ENCODE results near the gene UBE2D1.

UBE2D1 gene

GRCh38 chr10:58352956-58353610 lies 18.3 kb downstream of the UBE2D1 start:
- H3K4me3 ChIP-seq (ENCODE audit: low read depth, low read length): no peak overlapping the region
- CTCF ChIA-PET: interaction anchor here (0.7 to 1.6 kb wide), 4 partner anchors 31 to 178 kb away, joined by 3 read pairs; no protein-coding TSS in a partner anchor
- no peak for DNase-seq (ENCODE audit: low read depth, low spot score)
- TF ChIP-seq CTCF (IDR thresholded peaks at IDR 0.05; ENCODE audit: insufficient read depth, low read length, missing control alignments): no peak
- POLR2A ChIA-PET: no interaction called here

- no peak for TF ChIP-seq CTCF (IDR thresholded peaks at IDR 0.05; ENCODE audit: insufficient read depth, low read length, missing control alignments)
- no peak overlapping the region for H3K4me3 ChIP-seq (ENCODE audit: low read depth, low read length)
- ChIA-PET CTCF (no interaction called here), POLR2A (no interaction called here)
- no peak for DNase-seq (ENCODE audit: low read depth, low spot score)
Measured at GRCh38 chr10:58356756-58357155, 21.9 kb downstream of the UBE2D1 start.

GRCh38 chr10:58358314-58358933 lies 23.6 kb downstream of the UBE2D1 start:
- ChIA-PET POLR2A (no interaction called here), CTCF (interaction anchor here (0.6 kb wide), 1 partner anchor 250 kb away, joined by 6 read pairs; no protein-coding TSS in a partner anchor)
- TF ChIP-seq CTCF (IDR thresholded peaks at IDR 0.05; ENCODE audit: insufficient read depth, low read length, missing control alignments): no peak
- DNase-seq (ENCODE audit: low read depth, low spot score): no peak
- no peak overlapping the region for H3K4me3 ChIP-seq (ENCODE audit: low read depth, low read length)

GRCh38 chr10:58358947-58359346 lies 24.1 kb downstream of the UBE2D1 start:
- ChIA-PET CTCF (no interaction called here), POLR2A (no interaction called here)
- no peak for DNase-seq (ENCODE audit: low read depth, low spot score)
- TF ChIP-seq CTCF (IDR thresholded peaks at IDR 0.05; ENCODE audit: insufficient read depth, low read length, missing control alignments): no peak
- no peak overlapping the region for H3K4me3 ChIP-seq (ENCODE audit: low read depth, low read length)

GRCh38 chr10:58359541-58359940 lies 24.7 kb downstream of the UBE2D1 start:
- CTCF ChIA-PET: interaction anchor here (1.2 kb wide), 1 partner anchor 14 kb away, joined by 3 read pairs; no protein-coding TSS in a partner anchor

More at GRCh38 chr10:58359541-58359940, 24.7 kb downstream of the UBE2D1 start:
- no peak for TF ChIP-seq CTCF (IDR thresholded peaks at IDR 0.05; ENCODE audit: insufficient read depth, low read length, missing control alignments)
- no peak for DNase-seq (ENCODE audit: low read depth, low spot score)
- POLR2A ChIA-PET: no interaction called here
- no peak overlapping the region for H3K4me3 ChIP-seq (ENCODE audit: low read depth, low read length)
